ENCODE measurements around the gene BRSK1. TPM values are rescaled to one million over a fixed set of nuclear protein-coding genes. Genes with fewer than 3 reads are reported as not detected.

Gene BRSK1
- total and polyA plus RNA-seq, 2 of the 13 experiments (the other 11 are each of a cell fraction or from before 2014, with no cell fraction given): 0.18 to 1.2 TPM

DNA sequence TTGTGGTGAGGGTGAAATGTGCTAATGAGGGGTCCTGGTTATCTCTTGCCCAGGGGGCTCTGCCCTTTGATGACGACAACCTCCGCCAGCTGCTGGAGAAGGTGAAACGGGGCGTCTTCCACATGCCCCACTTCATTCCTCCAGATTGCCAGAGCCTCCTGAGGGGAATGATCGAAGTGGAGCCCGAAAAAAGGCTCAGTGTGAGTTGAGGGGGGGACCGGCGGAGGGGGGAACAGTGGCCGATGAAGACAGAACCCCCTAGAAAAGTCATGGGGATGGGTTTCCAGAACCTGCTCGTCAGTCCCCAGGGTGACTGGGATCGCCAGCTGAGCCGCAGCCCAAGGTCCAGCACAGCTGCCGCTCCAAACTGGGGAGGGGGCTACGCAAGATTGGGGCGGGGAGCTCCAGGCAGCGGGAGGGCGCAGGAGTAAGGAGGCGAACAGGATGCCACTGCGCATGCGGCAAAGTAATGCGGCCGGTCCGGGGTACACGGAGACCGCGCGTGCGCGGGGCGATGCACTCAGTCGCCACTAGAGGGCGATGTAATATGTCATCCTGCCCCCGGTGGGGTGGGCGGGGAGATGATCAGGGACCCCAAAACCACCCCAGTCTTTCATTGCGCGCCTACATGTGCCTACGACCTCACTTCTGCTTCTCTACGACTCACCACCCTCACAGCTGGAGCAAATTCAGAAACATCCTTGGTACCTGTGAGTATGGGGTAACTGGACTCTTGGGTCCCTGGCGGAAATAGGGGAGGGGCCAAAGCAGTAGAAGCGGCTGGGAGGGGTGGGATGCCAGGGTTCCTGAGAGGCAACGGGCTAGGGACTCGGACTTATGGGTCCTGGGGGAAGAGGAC is 17.9 kb downstream of the BRSK1 start (continued):
- TF ChIP-seq MED1 (CRISPR knock-in tag; IDR thresholded peaks at IDR 0.05) (0 out of 2 replicates have a peak, but pooled peaks have one; percentile 36), IRF2 (CRISPR knock-in tag; IDR thresholded peaks at IDR 0.05) (peak; percentile 21; the same call in 1 of the 2 replicates), YY1 (IDR thresholded peaks at IDR 0.05; ENCODE audit: insufficient read depth, insufficient replicate concordance, low read depth, low read length) (peak; percentile 56), HHEX (CRISPR knock-in tag; IDR thresholded peaks at IDR 0.05) (0 out of 2 replicates have a peak, but pooled peaks have one; percentile 6), ZNF101 (CRISPR knock-in tag; IDR thresholded peaks at IDR 0.05; ENCODE audit: borderline replicate concordance, low read depth) (no peak), ZNF18 (CRISPR knock-in tag; IDR thresholded peaks at IDR 0.05; ENCODE audit: insufficient replicate concordance) (peak; percentile 38), SP1 (IDR thresholded peaks at IDR 0.05) (no peak), SP1 (CRISPR knock-in tag; IDR thresholded peaks at IDR 0.05) (0 out of 2 replicates have a peak, but pooled peaks have one; percentile 44), ZNF205 (CRISPR knock-in tag; IDR thresholded peaks at IDR 0.05) (0 out of 2 replicates have a peak, but pooled peaks have one; percentile 29), ZC3H13 (CRISPR knock-in tag; IDR thresholded peaks at IDR 0.05) (peak; percentile 26; the same call in 1 of the 2 replicates), ZNF501 (CRISPR knock-in tag; IDR thresholded peaks at IDR 0.05) (peak; percentile 56; the same call in 1 of the 2 replicates), SAP130 (CRISPR knock-in tag; IDR thresholded peaks at IDR 0.05; ENCODE audit: low read depth) (peak; percentile 31), POLR2AphosphoS5 (IDR thresholded peaks at IDR 0.05; ENCODE audit: low read depth, low read length) (peak; percentile 55; the same call in 1 of the 2 replicates), BHLHE40 (IDR thresholded peaks at IDR 0.05; ENCODE audit: low read length) (peak; percentile 48; the same call in 1 of the 2 replicates), ZNF136 (CRISPR knock-in tag; IDR thresholded peaks at IDR 0.05; ENCODE audit: low read depth) (0 out of 2 replicates have a peak, but pooled peaks have one; percentile 61)
- TF ChIP-seq, protein P1, sequence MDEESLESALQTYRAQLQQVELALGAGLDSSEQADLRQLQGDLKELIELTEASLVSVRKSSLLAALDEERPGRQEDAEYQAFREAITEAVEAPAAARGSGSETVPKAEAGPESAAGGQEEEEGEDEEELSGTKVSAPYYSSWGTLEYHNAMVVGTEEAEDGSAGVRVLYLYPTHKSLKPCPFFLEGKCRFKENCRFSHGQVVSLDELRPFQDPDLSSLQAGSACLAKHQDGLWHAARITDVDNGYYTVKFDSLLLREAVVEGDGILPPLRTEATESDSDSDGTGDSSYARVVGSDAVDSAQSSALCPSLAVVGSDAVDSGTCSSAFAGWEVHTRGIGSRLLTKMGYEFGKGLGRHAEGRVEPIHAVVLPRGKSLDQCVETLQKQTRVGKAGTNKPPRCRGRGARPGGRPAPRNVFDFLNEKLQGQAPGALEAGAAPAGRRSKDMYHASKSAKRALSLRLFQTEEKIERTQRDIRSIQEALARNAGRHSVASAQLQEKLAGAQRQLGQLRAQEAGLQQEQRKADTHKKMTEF (CRISPR knock-in tag; IDR thresholded peaks at IDR 0.05): peak; percentile 21; the same call in 1 of the 2 replicates
